Activated naive CD8-positive, alpha-beta T cell treated with anti-CD3 and anti-CD28 coated beads, Interleukin-2, amount 50 U/mL, for 24 hours (primary cell): ENCODE results near the gene FLYWCH1.

Experiments
- ATAC-seq: fragments of 150-1000 bp; cut with Tn5 transposase; one replicate; pipeline ENCODE4 v1.10.0; 2021
- DNase-seq: peaks from one replicate; pipeline ENCODE4 v3.0.0; 2021
- H3K27ac Mint-ChIP-seq: one replicate; pipeline ENCODE4 v1.8.0; 2021; ENCODE audit warnings: mild to moderate bottlenecking, mixed read lengths
- H3K27me3 Mint-ChIP-seq: one replicate; pipeline ENCODE4 v1.8.0; 2021; ENCODE audit warnings: mixed read lengths
- H3K36me3 Mint-ChIP-seq: one replicate; pipeline ENCODE4 v1.8.0; 2021; ENCODE audit warnings: low read depth, mixed read lengths
- H3K4me1 Mint-ChIP-seq: one replicate; pipeline ENCODE4 v1.8.0; 2021; ENCODE audit warnings: mixed read lengths
- H3K4me3 Mint-ChIP-seq: one replicate; pipeline ENCODE4 v1.8.0; 2021; ENCODE audit warnings: mild to moderate bottlenecking, moderate library complexity, mixed read lengths
- H3K9me3 Mint-ChIP-seq: one replicate; pipeline ENCODE4 v1.8.0; 2021; ENCODE audit warnings: mixed read lengths

The FLYWCH1 gene

DNA sequence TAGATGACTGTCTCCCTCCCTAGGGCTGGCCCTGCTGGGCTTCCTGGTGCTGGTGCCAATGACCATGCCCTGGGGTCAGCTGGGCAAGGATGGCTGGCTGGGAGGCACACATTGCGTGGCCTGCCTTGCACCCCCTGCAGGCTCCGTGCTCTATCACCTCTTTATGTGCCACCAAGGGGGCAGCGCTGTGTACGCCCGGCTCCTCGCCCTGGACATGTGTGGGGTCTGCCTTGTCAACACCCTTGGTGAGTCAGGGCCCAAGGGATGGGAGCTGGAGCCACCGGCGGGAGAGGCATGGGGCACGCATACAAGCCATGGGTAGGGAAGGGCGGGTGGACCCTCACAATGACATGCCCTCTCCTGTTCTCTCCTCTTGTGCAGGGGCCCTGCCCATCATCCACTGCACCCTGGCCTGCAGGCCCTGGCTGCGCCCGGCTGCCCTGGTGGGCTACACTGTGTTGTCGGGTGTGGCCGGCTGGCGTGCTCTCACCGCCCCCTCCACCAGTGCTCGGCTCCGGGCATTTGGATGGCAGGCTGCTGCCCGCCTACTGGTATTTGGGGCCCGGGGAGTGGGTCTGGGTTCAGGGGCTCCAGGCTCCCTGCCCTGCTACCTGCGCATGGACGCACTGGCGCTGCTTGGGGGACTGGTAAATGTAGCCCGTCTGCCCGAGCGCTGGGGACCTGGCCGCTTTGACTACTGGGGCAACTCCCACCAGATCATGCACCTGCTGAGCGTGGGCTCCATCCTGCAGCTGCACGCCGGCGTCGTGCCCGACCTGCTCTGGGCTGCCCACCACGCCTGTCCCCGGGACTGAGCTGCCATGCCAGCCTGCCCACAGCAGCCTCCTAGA is 59.6 kb downstream of the FLYWCH1 start:
- H3K27me3 Mint-ChIP-seq: peaks cover 12% of the 10 kb centered on the region
- peaks cover 18% of the 10 kb centered on the region for H3K36me3 Mint-ChIP-seq
- no peak for ATAC-seq
- peak overlapping the region; percentile 74 for H3K4me3 Mint-ChIP-seq
- DNase-seq: no peak
- H3K4me1 Mint-ChIP-seq: peaks cover 20% of the 10 kb centered on the region
- H3K27ac Mint-ChIP-seq: no peak overlapping the region
- no peaks in the 10 kb centered on the region for H3K9me3 Mint-ChIP-seq

DNA sequence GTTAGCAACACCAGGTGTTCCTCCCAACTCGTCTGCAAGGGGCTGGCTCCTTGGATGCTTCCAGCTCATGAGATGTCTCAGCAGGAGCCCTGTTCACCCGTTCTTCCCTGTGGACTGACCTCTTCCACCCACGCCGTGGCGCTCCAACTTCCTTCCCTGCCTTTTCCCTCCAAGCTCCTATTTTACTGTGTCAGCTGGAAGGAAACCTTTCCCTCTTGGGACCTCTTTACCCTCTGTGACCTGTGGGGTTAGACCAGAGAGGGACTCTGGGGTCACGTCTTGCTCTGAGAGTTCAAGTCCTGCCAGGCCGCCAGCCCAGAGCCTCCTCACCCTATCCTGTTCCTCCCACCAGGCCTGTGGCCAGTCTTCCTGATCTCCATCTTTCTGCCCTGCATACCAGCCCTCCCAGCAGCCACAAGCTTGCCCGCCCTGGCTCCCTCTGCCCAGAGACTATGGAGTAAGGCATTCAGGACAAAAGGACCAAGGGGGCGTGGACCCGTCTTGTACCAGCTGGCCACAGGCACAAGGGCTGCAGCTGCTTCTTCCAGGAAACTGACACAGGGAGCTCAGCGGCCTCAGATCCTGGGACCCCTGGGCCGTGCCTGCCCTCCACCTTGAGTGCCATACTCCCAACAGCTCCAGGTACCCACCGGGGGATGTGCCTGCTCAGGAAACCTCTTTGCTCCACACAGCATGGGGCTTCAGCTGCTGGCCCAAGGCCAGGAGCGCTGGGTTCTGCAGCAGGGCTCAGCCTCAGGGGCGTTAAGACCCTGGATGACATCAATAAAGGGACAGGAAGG is 60.5 kb downstream of the FLYWCH1 start:
- DNase-seq: no peak
- Mint-ChIP-seq H3K36me3 (peaks cover 18% of the 10 kb centered on the region), H3K4me1 (peaks cover 20% of the 10 kb centered on the region), H3K27me3 (peaks cover 10% of the 10 kb centered on the region), H3K4me3 (peak overlapping the region; percentile 42), H3K9me3 (no peaks in the 10 kb centered on the region), H3K27ac (peak overlapping the region; percentile 59)
- ATAC-seq: no peak

DNA sequence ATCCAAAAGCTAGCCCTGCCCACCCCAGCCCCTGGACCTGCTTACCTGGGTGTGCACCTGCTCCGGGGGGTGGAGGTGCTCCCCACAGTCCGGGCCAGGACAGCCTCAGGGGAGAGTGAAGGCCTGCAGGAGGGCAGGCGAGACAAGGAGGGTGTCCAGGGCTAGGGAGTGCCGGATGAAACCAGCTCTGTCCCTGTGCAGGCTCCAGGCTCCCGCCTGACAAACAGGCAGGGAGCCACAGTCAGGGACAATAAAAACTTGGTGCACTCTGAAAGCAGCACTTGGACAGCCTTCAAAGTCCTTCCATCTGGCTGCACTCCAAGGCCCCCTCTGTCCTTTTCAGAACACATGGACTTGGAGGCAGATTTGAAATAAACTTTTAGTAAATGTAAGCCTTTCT is 61.4 kb downstream of the FLYWCH1 start:
- no peak overlapping the region for H3K4me3 Mint-ChIP-seq
- H3K9me3 Mint-ChIP-seq: no peaks in the 10 kb centered on the region
- peaks cover 17% of the 10 kb centered on the region for H3K4me1 Mint-ChIP-seq
- H3K27me3 Mint-ChIP-seq: peaks cover 5% of the 10 kb centered on the region
- DNase-seq (no peak), ATAC-seq (no peak)
- no peak overlapping the region for H3K27ac Mint-ChIP-seq
- peaks cover 25% of the 10 kb centered on the region for H3K36me3 Mint-ChIP-seq

DNA sequence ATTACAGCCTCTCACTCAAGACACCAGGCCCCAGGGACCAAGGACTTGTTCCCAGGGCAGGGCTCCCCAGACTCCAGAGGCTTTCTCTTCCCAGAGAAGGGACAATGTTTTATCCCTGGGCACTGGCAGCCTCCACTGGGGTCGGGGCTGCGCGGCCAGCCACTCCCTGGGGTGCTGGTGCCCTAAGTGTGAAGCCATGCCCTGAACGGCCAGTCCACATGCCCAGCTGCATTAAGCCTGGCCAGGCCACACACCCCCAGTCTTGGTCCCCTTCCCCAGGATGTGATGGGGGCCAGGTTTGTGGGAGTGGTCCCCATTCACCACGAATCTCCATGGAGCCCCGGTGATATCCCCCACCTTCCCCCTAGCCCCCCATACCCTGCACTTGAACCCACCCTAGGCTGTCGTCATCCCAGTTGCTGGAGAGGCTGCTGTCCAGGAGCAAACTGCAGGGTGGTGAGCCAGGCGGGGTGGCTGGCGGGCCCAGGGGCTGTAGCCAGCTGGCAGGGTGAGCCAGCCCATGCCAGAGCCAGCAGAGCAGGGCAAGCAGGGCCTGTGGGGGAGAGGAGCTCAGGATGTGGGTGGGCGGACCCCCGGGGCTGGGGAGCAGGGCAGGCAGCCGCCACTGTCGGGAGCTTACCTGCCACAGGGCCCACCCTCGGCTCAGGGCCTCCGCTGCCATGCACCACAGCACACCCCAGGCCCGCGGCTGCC is 62.0 kb downstream of the FLYWCH1 start:
- ATAC-seq (no peak), DNase-seq (no peak)
- no peak overlapping the region for H3K4me3 Mint-ChIP-seq
- H3K27me3 Mint-ChIP-seq: no peaks in the 10 kb centered on the region
- peaks cover 28% of the 10 kb centered on the region for H3K36me3 Mint-ChIP-seq
- no peaks in the 10 kb centered on the region for H3K9me3 Mint-ChIP-seq
- H3K4me1 Mint-ChIP-seq: peaks cover 10% of the 10 kb centered on the region
- H3K27ac Mint-ChIP-seq: no peak overlapping the region

DNA sequence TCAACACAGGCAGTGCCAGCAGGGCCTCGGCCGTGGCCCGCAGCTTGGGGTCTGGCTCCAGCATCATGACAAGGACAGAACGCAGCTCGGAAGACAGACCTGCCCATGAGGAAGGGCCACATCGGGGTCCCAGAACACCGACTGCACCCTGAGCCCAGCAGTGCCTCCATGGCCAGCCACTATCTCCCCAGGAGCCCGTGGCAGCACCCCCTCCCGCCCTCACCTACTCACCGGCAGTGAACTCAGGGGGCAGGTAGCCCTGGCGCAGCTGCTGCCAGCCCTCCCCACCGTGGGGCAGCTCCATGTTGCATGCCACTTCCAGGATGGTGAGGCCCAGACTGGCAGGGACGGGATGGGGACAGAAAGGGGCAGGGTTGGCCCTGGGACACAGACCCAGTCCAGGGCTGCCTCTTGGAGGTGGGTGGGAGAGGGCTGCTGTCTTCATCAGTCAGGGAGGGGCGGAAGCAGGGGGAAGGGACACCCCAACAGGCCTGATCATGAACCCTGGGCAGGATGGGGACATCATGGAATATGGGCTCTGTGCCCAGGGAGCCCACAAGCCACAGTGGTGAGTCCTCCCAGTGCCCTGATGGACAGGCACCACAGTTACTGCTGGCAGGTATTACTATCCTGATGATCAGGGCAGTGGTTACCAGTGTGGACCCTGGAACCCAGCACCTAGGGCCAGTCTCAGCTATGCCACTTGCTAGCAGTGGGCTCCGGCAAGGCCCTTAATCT is 62.8 kb downstream of the FLYWCH1 start:
- DNase-seq (no peak), ATAC-seq (no peak)
- H3K4me3 Mint-ChIP-seq: no peak overlapping the region
- peaks cover 13% of the 10 kb centered on the region for H3K4me1 Mint-ChIP-seq
- H3K27ac Mint-ChIP-seq: no peak overlapping the region
- H3K27me3 Mint-ChIP-seq: no peaks in the 10 kb centered on the region
- H3K36me3 Mint-ChIP-seq: peaks cover 31% of the 10 kb centered on the region
- no peaks in the 10 kb centered on the region for H3K9me3 Mint-ChIP-seq

DNA sequence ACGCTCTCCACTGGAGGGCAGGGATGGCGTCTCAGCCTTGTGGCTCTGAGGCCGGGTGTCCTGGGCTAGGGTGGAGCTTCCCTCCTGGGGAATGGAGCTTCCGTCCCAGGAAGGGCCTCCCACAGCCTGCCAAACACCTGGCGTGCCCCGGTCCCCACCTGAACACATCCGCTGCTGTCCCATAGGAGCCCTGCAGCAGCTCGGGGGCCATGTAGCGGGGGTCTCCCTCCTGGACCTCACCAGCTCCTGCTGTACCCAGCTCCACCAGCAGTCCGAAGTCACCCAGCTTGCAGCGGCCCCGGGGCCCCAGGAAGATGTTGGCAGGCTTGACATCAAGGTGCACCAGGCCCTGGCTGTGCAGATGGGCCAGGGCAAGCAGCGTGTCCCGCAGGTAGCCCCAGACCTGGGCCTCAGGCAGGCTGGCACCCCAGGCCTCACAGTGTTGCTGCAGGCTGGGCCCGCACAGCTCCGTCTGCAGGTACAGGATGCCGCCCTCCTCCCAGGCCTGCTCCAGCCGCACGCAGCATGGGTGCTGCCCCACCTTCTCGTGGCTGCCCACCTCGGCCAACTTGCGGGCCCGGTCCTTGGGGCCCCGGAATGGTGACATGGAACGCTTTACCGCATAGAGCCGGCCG is 63.5 kb downstream of the FLYWCH1 start:
- Mint-ChIP-seq H3K36me3 (peaks cover 31% of the 10 kb centered on the region), H3K27me3 (no peaks in the 10 kb centered on the region), H3K27ac (no peak overlapping the region), H3K4me1 (peaks cover 13% of the 10 kb centered on the region), H3K4me3 (no peak overlapping the region), H3K9me3 (no peaks in the 10 kb centered on the region)
- ATAC-seq: no peak
- no peak for DNase-seq

DNA sequence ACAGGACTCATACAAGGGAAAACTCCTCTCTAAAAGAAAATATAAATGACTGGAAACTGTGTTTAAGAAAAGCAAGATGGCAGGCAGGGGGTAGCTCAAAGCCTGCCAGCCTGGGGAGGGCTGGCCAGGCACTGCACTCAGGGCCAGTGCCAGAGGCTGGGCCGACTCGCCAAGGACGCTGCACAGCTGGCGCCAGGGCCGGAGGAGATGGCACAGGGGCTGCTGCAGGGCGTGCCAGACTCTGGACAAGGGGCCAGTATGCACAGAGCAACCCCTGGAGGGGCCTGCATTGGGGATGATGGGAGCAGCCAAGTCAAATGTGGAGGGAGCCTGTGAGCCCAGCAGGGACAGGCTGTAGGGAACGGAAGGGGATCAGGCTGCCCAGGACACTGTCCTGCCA is 64.5 kb downstream of the FLYWCH1 start:
- Mint-ChIP-seq H3K27ac (no peak overlapping the region), H3K9me3 (no peaks in the 10 kb centered on the region), H3K4me3 (no peak overlapping the region), H3K36me3 (peaks cover 26% of the 10 kb centered on the region), H3K27me3 (no peaks in the 10 kb centered on the region), H3K4me1 (peaks cover 9% of the 10 kb centered on the region)
- DNase-seq (no peak), ATAC-seq (no peak)

DNA sequence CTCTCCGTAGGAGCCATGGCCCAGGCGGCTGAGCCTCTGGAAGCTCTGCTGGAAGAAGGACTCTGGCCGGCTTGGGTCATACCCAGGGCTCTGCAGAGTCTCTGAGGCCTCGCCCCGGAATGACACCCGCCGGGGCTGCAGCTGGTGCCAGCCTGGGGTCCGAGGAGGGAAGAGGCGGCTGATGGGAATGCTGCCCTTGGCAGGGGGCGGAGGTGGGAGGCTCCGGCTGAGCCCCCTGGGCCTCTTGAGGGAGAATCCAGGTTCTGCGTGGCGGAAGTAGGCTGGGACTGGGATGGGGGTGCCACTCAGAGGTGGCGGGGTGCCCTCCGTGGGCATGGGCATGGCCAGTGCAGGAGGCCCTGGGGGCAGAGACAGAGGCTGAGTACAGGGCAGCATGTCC is 64.9 kb downstream of the FLYWCH1 start:
- H3K4me1 Mint-ChIP-seq: peaks cover 12% of the 10 kb centered on the region
- no peak overlapping the region for H3K4me3 Mint-ChIP-seq
- ATAC-seq (no peak), DNase-seq (no peak)
- no peaks in the 10 kb centered on the region for H3K9me3 Mint-ChIP-seq
- H3K27ac Mint-ChIP-seq: no peak overlapping the region
- peaks cover 26% of the 10 kb centered on the region for H3K36me3 Mint-ChIP-seq
- no peaks in the 10 kb centered on the region for H3K27me3 Mint-ChIP-seq

DNA sequence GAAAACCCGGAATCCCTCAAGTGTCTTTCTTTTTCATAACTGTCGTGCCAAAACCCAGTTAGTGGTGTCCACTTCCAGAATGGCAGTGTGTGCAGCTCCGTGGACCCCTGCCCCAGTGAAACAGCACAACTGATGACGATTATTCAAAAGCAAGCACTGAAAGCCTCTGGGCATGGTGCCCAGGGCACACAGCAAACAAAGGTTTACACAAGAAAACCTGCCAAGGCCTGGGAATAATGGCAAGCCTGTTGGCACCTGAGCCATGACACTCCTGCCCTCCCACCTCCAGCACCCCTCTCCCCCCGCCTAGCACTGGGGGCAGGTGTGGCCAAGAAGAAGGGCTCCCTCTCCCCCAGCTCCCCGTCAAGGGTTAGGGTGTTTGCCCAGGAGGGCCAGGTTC is 65.7 kb downstream of the FLYWCH1 start:
- H3K4me1 Mint-ChIP-seq: peaks cover 13% of the 10 kb centered on the region
- no peaks in the 10 kb centered on the region for H3K27me3 Mint-ChIP-seq
- no peak overlapping the region for H3K27ac Mint-ChIP-seq
- DNase-seq (no peak), ATAC-seq (no peak)
- H3K4me3 Mint-ChIP-seq: peak overlapping the region; percentile 34
- H3K36me3 Mint-ChIP-seq: peaks cover 20% of the 10 kb centered on the region
- H3K9me3 Mint-ChIP-seq: no peaks in the 10 kb centered on the region

DNA sequence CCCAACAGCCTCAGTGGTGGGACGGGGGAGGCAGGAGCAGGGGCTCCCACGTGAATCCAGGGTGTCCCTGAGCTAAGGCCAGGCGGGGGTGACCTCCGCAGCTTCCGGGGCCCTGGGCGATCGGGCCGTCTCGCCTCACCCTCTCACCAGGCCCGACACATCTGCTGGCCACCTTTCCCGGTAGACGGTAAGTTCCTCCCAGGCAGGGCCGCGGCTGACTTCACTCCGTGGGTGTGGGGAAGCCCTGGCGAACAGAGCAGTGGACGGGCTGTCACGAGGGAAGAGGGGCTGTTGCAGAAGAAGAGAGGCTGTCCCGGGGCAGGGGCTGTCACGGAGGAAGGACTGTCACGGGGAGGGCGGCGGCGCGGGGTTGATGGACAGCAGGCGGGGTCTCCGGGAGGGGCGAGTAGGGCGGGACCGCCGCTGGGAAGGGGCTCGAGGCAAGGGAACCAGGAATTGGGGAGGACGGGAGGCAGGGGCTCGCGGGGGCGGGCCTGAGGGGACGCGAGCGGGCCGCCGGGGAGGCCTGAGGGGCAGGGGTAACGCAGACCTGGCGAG is 68.0 kb downstream of the FLYWCH1 start:
- Mint-ChIP-seq H3K36me3 (peaks cover 13% of the 10 kb centered on the region), H3K27me3 (no peaks in the 10 kb centered on the region), H3K4me1 (peaks cover 18% of the 10 kb centered on the region), H3K27ac (peak overlapping the region; percentile 73), H3K9me3 (no peaks in the 10 kb centered on the region), H3K4me3 (peak overlapping the region; percentile 86)
- DNase-seq: peak; percentile 41
- peak; percentile 4 for ATAC-seq

DNA sequence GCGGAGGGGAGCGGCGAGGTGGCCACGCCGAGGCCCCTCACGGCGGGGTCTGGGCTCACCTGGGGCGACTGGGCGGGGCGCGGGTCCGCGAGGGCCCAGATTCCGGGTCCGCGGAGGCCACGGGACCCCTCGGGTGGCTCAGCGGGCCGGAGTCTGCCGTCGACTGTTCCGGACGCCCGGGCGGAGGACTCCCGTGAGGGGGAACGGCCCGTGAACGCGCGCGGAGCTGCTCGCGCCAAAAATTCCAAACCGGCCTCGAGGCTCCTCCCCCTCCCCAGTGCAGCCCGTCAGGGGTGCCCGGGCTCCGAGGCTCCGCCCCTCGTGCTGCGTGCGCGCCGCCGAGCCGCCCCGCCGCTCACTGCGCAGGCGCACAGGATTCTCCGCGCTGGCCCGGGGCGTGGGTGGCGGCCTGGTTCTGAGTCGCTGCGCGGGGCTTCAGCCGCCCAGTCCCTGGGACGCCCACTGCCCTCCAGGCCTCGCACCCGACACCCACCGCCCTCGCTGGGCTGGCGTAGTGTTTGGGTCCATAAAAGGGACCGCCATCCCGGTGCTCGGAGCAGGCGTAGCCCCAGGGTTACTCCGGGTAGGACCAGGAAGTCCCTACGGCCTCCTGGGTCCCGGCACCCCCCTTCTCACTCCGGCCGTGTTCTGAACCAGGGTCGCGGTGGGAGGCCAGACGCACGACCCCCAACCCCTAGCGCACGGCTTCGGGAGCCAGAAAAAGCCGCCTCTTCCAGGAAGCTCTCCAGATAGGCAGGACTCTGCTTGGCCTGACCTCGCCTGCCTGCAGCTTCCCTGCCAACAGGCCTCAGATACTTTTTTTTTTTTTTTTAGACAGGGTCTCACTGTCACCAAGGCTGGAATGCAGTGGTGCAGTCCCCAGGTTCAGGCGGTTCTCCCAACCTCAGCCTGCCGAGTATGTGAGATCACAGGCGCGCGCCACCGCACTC is 68.8 kb downstream of the FLYWCH1 start, which contains the start of gene PKMYT1:
Gene PKMYT1 (minus strand): TSS at position 220 of the 950 bp plus-strand sequence. CDS start 789 bp downstream, outside the sequence.
- H3K9me3 Mint-ChIP-seq: no peaks in the 10 kb centered on the region
- peaks cover 18% of the 10 kb centered on the region for H3K4me1 Mint-ChIP-seq
- H3K36me3 Mint-ChIP-seq: peaks cover 13% of the 10 kb centered on the region
- peak within 1 kb of the TSS; percentile 86 for H3K4me3 Mint-ChIP-seq
- DNase-seq: peak; percentile 98
- no peaks in the 10 kb centered on the region for H3K27me3 Mint-ChIP-seq
- peak; percentile 80 for ATAC-seq
- H3K27ac Mint-ChIP-seq: peak within 1 kb of the TSS; percentile 81

DNA sequence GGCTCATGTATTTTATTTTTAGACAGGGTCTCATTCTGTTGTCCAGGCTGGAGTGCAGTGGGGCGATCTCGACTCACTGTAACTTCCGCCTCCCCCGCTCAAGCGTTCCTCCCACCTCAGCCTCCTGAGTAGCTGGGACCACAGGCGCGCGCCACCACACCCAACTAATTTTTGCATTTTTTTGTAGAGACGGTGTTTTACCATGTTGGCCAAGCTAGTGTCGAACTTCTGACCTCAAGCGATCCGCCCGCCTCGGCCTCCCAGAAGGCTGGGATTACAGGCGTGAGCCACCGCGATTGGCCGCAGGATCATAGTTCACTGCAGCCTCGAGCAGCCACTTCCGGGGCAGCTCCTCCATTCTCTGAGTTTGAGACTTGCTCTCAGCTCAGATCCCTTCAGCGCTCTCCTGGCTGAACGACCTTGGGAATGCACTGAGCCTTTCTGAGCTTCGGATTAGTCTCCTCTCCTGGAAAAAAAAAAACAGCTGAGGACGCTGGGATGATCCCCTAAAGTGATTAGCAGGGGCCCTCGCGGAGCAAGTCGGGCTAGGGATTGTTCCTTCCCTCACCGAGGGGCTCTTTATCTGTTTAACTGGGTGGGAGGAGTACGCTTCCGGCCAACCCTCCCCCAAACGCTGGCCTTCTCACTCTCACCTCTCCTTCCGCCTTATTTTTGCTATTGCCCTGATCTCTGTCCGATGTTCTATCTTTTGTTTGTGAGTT is 69.6 kb downstream of the FLYWCH1 start:
- Mint-ChIP-seq H3K27me3 (no peaks in the 10 kb centered on the region), H3K4me1 (peaks cover 18% of the 10 kb centered on the region), H3K9me3 (no peaks in the 10 kb centered on the region), H3K4me3 (peak overlapping the region; percentile 86), H3K36me3 (peaks cover 13% of the 10 kb centered on the region), H3K27ac (peak overlapping the region; percentile 81)
- DNase-seq (no peak), ATAC-seq (no peak)
